GM12873 (cell line): ENCODE results near the gene CRYGC.

ENCODE experiments used
- TF ChIP-seq, protein P1 (sequence below): IDR thresholded peaks from 2 replicates; pipeline ENCODE4 v1.5.1; 2012; ENCODE audit warnings: low read depth, mild to moderate bottlenecking, moderate library complexity, low read length, control low read depth; ENCODE audit not compliant: insufficient read depth; ENCODE audit errors: missing control alignments

CRYGC gene

DNA sequence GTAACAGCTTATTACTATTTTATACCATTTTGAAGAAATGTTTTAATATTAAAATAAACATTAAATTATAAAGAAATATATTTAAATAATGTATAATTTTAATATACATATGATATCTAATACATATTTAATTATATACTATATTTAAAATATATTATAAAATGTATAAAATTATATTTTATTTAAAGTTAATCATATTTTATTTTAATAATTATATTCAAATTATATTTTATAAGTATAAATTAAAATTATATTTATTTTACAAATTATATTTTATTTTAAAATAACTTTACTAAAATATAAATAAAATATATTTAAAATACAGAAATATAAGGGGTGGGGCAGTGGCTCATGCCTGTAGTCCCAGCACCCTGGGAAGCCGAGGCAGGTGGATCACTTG is 7.4 kb downstream of the CRYGC start:
- TF ChIP-seq, protein P1, sequence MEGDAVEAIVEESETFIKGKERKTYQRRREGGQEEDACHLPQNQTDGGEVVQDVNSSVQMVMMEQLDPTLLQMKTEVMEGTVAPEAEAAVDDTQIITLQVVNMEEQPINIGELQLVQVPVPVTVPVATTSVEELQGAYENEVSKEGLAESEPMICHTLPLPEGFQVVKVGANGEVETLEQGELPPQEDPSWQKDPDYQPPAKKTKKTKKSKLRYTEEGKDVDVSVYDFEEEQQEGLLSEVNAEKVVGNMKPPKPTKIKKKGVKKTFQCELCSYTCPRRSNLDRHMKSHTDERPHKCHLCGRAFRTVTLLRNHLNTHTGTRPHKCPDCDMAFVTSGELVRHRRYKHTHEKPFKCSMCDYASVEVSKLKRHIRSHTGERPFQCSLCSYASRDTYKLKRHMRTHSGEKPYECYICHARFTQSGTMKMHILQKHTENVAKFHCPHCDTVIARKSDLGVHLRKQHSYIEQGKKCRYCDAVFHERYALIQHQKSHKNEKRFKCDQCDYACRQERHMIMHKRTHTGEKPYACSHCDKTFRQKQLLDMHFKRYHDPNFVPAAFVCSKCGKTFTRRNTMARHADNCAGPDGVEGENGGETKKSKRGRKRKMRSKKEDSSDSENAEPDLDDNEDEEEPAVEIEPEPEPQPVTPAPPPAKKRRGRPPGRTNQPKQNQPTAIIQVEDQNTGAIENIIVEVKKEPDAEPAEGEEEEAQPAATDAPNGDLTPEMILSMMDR: no peak

DNA sequence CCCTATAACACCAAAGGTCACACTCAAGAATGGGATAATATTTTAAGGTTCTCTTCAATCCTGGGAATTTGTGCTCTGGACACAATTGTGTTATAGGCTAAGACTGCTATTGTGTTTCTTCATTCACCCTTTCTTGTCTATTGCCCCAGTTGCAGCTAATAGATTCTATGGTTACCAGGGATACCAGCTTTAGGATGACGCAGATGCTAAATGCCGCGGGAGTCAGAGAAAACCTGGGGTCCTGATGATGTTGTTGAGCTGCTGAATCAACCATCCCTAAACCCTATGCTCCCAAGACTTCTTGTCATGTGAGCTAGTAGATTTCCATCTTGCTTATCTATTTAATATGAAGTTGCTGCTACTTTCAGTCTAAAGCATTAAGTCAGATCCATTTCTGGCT is 10.7 kb downstream of the CRYGC start:
- TF ChIP-seq, protein P1: no peak

DNA sequence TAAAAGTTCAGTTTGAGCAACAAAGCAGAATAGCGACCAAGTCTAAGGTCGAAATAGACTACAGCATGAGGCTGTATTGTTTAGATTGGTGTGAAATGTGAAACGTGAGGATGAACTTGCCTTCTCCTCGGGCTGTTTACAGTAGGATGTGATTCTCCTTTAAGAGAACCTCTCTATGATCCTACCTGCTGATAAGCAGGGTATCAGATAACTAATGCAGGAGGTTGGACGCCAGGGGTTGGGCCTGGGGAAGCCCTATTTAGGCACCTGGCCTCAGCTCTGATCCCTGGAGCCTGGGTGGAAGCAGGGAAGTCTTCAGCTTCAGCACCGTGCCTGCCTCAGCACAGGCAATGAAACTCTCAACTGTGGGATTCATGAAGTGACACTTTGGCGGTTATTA is 16.7 kb downstream of the CRYGC start:
- TF ChIP-seq, protein P1: no peak

DNA sequence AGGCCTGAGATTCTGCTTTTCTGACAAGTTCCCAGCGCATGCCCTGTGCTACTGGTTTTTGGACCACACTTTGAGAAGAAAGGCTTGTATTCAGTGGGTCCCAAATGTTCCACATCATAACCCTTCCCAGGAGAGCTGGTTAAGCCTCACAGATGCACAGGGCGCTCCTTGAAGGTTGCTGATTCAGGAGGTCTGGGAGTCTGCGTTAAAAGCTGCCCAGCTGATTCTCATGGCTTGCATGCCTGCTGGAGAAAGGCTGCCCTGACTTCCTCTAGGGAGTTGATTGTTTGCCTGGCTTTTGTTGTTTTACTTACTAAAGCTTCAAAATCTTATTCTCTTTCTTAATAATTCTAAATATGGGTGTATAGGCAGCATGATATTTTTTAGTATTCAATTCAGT is 26.0 kb downstream of the CRYGC start:
- TF ChIP-seq, protein P1: no peak

DNA sequence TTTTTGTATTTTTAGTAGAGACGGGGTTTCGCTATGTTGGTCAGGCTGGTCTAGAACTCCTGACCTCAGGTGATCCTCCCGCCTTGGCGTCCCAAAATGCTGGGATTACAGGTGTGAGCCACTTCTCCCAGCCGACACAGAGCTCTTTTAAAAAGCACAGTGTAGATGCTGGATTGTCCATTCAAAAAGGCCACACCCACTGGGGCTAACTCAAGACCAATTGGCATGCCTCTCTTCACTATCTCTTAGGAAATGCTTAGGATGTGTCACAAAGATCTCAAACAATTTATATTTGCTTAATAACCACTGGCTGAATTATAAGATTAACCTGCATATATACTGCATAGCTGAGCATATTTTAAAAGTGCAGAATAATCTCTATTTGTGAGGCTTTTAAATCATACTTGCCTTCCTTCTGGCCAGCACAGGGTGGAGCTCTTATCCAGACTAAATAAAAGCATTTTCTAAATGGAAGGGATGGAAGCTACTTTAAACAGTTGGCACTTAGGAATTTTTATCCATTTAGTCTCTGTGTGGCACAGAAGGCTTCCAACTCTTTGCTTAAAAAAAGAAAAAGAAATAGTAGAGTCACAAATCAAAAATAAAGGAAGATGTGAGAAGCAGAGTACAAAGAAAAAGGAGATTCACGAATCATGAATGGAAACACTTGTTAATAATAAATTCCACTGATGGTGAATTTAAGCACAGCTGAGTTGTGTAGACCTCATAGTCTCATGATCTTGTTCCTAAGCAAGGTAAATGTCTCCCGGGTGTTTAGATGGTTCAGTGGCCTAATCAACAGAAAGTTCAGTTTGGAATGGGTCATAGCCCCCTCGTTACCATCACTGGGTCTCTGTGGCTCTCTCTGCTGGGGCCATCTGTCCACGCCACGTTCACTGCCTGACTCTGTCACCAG is 27.7 kb downstream of the CRYGC start:
- TF ChIP-seq, protein P1: no peak

DNA sequence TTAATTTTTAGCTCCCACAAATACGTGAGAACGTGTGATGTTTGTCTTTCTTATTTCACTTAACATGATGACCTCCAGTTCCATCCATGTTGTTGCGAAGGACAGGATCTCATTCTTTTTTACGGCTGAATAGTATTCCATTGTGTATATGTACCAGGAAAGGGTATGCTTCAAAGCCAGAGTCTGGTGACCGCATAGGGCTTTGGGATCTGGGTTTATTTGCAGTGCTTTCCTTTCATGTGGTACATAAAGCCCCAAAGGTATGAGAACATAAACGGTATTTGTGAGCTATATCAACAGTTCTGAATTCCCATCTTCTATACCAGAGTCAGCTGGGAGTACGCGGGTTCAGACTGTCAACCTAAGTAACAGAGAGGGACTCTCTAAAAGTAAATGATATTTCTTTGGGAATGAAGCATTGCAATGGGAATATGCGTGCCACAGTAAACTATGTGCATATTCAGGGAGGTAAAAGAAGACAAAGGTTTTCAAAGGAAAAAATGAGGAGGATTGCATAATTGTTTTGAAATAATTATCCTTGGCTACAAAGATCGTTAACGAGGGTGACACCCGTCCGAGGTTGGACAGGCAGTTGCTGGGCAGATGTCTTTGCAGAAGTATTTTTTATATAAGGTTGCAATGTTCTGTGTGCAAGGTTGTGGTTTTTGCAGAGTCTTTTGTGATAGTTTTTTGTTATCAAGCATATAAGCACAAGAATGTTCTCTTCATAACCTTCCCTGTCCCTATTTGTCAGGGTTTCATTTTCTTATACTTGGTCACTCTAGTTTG is 29.8 kb downstream of the CRYGC start:
- TF ChIP-seq, protein P1: no peak

DNA sequence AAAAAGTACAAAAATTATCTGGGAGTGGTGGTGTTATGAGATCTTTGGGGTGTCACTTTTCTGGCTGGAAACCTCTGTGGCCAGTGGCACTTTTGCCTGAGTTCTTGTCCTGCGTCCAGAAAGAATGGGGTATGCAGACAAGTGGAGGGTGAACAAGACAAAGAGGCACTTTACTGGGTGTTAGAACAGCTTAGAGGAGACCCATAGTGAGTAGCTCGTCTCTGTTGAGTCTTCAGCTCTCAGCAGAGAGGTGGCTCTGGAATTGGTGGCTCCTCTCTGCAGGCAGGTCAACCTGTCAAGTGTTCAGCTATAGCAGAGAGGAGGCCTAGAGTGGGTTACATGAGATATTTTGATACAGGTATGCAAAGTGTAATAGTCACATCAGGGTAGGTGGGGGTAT is 31.4 kb downstream of the CRYGC start:
- TF ChIP-seq, protein P1: no peak
